HCT116 (cell line): Measurements from ENCODE around the gene FREM1.

ENCODE experiments used
- CEBPB ChIP-seq: IDR thresholded peaks from 2 replicates; pipeline ENCODE4 v1.6.1; 2012; ENCODE audit warnings: low read depth
- EZH2phosphoT487 ChIP-seq: fragments of 200-600 bp; IDR thresholded peaks from 2 replicates; pipeline ENCODE4 v1.6.1; 2018; ENCODE audit warnings: antibody characterized with exemption, borderline replicate concordance
- JUND ChIP-seq: IDR thresholded peaks from 2 replicates; pipeline ENCODE4 v1.6.1; 2012
- POLR2A ChIP-seq: IDR thresholded peaks from 2 replicates; pipeline ENCODE4 v1.7.0; 2011; ENCODE audit warnings: borderline replicate concordance; ENCODE audit not compliant: insufficient read depth, insufficient read length; ENCODE audit errors: extremely low read depth
- POLR2AphosphoS5 ChIP-seq: IDR thresholded peaks from 2 replicates; pipeline ENCODE4 v1.6.1; 2011; ENCODE audit warnings: mild to moderate bottlenecking, low read depth, low read length, moderate library complexity
- RAD21 ChIP-seq: IDR thresholded peaks from 2 replicates; pipeline ENCODE4 v1.6.1; 2012; ENCODE audit warnings: low read depth, mild to moderate bottlenecking
- TF ChIP-seq, protein P1 (sequence below): IDR thresholded peaks from 2 replicates; pipeline ENCODE4 v1.6.1; 2011; ENCODE audit warnings: mild to moderate bottlenecking, low read length, moderate library complexity; ENCODE audit not compliant: insufficient replicate concordance; ENCODE audit errors: extremely low read depth
- TF ChIP-seq, protein P2 (sequence below): IDR thresholded peaks from 2 replicates; pipeline ENCODE4 v1.6.1; 2012
- TF ChIP-seq, protein P3 (sequence below): IDR thresholded peaks from 2 replicates; pipeline ENCODE4 v1.6.1; 2012; ENCODE audit warnings: low read depth
- TF ChIP-seq, protein P4 (sequence below), 3 experiments: fragments of 200-600 bp in 1 of 3; sonication (generic) in 1 of 3; IDR thresholded peaks in 2 of 3; conservative IDR thresholded peaks in 1 of 3; 2 replicates each; pipeline ENCODE4 v1.5.1; 2012 to 2017; ENCODE audit warnings: low read depth in 2 of 3, low read length in 2 of 3, antibody characterized with exemption in 1 of 3, borderline replicate concordance in 1 of 3, control low read depth in 1 of 3, mild to moderate bottlenecking in 1 of 3, mixed read lengths in 1 of 3, mixed run types in 1 of 3, moderate library complexity in 1 of 3; ENCODE audit not compliant: insufficient read depth in 1 of 3

DNA sequence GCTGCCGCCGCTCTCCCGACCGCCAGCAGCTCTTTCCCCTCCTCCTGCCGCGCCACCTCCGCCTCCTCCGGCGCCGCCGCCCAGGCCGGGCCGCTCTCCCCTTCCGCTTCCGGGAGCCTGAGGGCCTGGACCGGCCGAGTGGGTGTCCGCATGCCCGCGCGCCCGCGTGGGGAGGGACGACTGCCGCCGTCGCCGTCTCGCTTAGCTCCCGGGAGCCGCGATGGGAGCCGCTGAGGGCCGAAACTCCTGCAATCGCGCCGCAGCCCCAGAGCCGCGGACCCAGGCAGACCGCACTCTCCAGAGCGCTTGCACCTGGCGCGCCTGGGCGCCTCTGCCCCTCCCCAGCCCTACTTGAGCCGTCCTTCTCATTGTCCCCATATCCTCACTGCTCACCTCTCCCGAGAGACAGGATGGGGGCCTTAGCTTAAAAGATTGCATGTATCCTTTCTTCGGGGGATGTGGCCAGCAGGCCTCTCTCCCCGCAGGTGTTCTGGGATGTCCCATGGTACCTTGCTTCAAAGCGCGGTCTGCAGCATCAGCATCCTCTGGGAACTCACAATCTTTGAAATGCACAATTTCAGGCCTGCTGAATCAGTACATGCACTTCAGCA lies 216.9 kb downstream of the FREM1 start, which contains the start of gene ZDHHC21:
- TF ChIP-seq EZH2phosphoT487: no peak
- TF ChIP-seq, protein P1, sequence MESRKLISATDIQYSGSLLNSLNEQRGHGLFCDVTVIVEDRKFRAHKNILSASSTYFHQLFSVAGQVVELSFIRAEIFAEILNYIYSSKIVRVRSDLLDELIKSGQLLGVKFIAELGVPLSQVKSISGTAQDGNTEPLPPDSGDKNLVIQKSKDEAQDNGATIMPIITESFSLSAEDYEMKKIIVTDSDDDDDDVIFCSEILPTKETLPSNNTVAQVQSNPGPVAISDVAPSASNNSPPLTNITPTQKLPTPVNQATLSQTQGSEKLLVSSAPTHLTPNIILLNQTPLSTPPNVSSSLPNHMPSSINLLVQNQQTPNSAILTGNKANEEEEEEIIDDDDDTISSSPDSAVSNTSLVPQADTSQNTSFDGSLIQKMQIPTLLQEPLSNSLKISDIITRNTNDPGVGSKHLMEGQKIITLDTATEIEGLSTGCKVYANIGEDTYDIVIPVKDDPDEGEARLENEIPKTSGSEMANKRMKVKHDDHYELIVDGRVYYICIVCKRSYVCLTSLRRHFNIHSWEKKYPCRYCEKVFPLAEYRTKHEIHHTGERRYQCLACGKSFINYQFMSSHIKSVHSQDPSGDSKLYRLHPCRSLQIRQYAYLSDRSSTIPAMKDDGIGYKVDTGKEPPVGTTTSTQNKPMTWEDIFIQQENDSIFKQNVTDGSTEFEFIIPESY: no peak
- no peak for TF ChIP-seq RAD21
- TF ChIP-seq, protein P2, sequence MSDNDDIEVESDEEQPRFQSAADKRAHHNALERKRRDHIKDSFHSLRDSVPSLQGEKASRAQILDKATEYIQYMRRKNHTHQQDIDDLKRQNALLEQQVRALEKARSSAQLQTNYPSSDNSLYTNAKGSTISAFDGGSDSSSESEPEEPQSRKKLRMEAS: peak; percentile 77
- TF ChIP-seq, protein P3, sequence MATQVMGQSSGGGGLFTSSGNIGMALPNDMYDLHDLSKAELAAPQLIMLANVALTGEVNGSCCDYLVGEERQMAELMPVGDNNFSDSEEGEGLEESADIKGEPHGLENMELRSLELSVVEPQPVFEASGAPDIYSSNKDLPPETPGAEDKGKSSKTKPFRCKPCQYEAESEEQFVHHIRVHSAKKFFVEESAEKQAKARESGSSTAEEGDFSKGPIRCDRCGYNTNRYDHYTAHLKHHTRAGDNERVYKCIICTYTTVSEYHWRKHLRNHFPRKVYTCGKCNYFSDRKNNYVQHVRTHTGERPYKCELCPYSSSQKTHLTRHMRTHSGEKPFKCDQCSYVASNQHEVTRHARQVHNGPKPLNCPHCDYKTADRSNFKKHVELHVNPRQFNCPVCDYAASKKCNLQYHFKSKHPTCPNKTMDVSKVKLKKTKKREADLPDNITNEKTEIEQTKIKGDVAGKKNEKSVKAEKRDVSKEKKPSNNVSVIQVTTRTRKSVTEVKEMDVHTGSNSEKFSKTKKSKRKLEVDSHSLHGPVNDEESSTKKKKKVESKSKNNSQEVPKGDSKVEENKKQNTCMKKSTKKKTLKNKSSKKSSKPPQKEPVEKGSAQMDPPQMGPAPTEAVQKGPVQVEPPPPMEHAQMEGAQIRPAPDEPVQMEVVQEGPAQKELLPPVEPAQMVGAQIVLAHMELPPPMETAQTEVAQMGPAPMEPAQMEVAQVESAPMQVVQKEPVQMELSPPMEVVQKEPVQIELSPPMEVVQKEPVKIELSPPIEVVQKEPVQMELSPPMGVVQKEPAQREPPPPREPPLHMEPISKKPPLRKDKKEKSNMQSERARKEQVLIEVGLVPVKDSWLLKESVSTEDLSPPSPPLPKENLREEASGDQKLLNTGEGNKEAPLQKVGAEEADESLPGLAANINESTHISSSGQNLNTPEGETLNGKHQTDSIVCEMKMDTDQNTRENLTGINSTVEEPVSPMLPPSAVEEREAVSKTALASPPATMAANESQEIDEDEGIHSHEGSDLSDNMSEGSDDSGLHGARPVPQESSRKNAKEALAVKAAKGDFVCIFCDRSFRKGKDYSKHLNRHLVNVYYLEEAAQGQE: no peak
- TF ChIP-seq POLR2AphosphoS5: peak; percentile 71
- TF ChIP-seq, protein P4, sequence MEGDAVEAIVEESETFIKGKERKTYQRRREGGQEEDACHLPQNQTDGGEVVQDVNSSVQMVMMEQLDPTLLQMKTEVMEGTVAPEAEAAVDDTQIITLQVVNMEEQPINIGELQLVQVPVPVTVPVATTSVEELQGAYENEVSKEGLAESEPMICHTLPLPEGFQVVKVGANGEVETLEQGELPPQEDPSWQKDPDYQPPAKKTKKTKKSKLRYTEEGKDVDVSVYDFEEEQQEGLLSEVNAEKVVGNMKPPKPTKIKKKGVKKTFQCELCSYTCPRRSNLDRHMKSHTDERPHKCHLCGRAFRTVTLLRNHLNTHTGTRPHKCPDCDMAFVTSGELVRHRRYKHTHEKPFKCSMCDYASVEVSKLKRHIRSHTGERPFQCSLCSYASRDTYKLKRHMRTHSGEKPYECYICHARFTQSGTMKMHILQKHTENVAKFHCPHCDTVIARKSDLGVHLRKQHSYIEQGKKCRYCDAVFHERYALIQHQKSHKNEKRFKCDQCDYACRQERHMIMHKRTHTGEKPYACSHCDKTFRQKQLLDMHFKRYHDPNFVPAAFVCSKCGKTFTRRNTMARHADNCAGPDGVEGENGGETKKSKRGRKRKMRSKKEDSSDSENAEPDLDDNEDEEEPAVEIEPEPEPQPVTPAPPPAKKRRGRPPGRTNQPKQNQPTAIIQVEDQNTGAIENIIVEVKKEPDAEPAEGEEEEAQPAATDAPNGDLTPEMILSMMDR (IDR thresholded peaks at IDR 0.05 in 2 of 3, conservative IDR thresholded peaks at IDR 0.05 in 1 of 3; ENCODE audit: borderline replicate concordance in 1 of 3, insufficient read depth in 1 of 3, low read depth in 2 of 3, low read length in 2 of 3): no peak
- peak; percentile 63 for TF ChIP-seq POLR2A
- no peak for TF ChIP-seq JUND
- TF ChIP-seq CEBPB: no peak
